GM12873 (cell line): ENCODE measurements around the gene RNF126.

Source experiments
- CTCF ChIP-seq: IDR thresholded peaks from 2 replicates; pipeline ENCODE4 v1.5.1; 2012; ENCODE audit warnings: low read depth, mild to moderate bottlenecking, moderate library complexity, low read length, control low read depth; ENCODE audit not compliant: insufficient read depth; ENCODE audit errors: missing control alignments

RNF126 gene

GRCh38 chr19:653425-653824, 9.6 kb downstream of the RNF126 start:
- no peak for TF ChIP-seq CTCF

- no peak for TF ChIP-seq CTCF
Observed at GRCh38 chr19:652467-653389, 10.3 kb downstream of the RNF126 start.

GRCh38 chr19:651991-652390, 11.0 kb downstream of the RNF126 start:
- no peak for TF ChIP-seq CTCF

- TF ChIP-seq CTCF: no peak
Observed at GRCh38 chr19:651114-651818, 11.7 kb downstream of the RNF126 start.

- TF ChIP-seq CTCF: no peak
Observed at GRCh38 chr19:650121-650520, 12.9 kb downstream of the RNF126 start.

GRCh38 chr19:648904-649801, 13.9 kb downstream of the RNF126 start:
- no peak for TF ChIP-seq CTCF
